Gastroesophageal sphincter (tissue), 3 donors: ENCODE results near the gene OTX1.

ENCODE experiments used
- CTCF ChIP-seq, 4 experiments: fragments of 200-600 bp in 2 of 4; fragments of 450-650 bp in 2 of 4; sonication (generic) in 1 of 4; IDR thresholded peaks; one replicate each; pipeline ENCODE4 v1.5.1; 2017 to 2019; ENCODE audit warnings: antibody characterized with exemption in 4 of 4, mild to moderate bottlenecking in 2 of 4, moderate library complexity in 2 of 4
- EP300 ChIP-seq: sonication (generic); formaldehyde crosslinking; IDR thresholded peaks from one replicate; pipeline ENCODE4 v1.6.1; 2017; ENCODE audit warnings: antibody characterized with exemption, mild to moderate bottlenecking
- POLR2A ChIP-seq, 2 donors: fragments of 450-650 bp; IDR thresholded peaks; one replicate each; pipeline ENCODE4 v1.6.1; 2017; ENCODE audit warnings: antibody characterized with exemption in 2 of 2, mild to moderate bottlenecking in 2 of 2, moderate library complexity in 1 of 2
- POLR2AphosphoS5 ChIP-seq: sonication (generic); formaldehyde crosslinking; IDR thresholded peaks from one replicate; pipeline ENCODE4 v1.6.1; 2017; ENCODE audit warnings: antibody characterized with exemption

GRCh38 chr2:63051042-63051794, 588 bp downstream of the OTX1 start:
- no peak for TF ChIP-seq POLR2A (IDR thresholded peaks at IDR 0.05)
- TF ChIP-seq EP300, result no peak
- no peak for TF ChIP-seq POLR2AphosphoS5
- TF ChIP-seq CTCF (IDR thresholded peaks at IDR 0.05), result no peak
